Thyroid gland (tissue), 4 donors: Measurements from ENCODE around the gene NDUFAF8.

ENCODE experiments used
- CTCF ChIP-seq, 6 experiments: fragments of 200-600 bp in 3 of 6; fragments of 450-650 bp in 3 of 6; sonication (generic) in 3 of 6; IDR thresholded peaks; one replicate each; pipeline ENCODE4 v1.5.1; 2016 to 2019; ENCODE audit warnings: antibody characterized with exemption in 6 of 6, mild to moderate bottlenecking in 2 of 6, inconsistent platforms in 1 of 6, moderate library complexity in 1 of 6
- POLR2A ChIP-seq, 2 donors: fragments of 450-650 bp; IDR thresholded peaks; one replicate each; pipeline ENCODE4 v1.6.1; 2017; ENCODE audit warnings: antibody characterized with exemption in 2 of 2, mild to moderate bottlenecking in 2 of 2, moderate library complexity in 1 of 2

- no peak for TF ChIP-seq CTCF (IDR thresholded peaks at IDR 0.05)
- no peak for TF ChIP-seq POLR2A (IDR thresholded peaks at IDR 0.05)
These were observed 42.4 kb upstream of the NDUFAF8 start for GRCh38 chr17:81196505-81197408.
